Measurements from ENCODE around the gene CD99L2. TPM values are rescaled to one million over a fixed set of nuclear protein-coding genes. Genes with fewer than 3 reads are reported as not detected.

The CD99L2 gene, protein sequence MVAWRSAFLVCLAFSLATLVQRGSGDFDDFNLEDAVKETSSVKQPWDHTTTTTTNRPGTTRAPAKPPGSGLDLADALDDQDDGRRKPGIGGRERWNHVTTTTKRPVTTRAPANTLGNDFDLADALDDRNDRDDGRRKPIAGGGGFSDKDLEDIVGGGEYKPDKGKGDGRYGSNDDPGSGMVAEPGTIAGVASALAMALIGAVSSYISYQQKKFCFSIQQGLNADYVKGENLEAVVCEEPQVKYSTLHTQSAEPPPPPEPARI
- total RNA-seq (10 to 100 TPM; 14.3 to 15.5 TPM), polyA plus RNA-seq (10 to 100 TPM; 13.5 to 17.0 (median 14.6) TPM), total RNA-seq (15.7 to 38.6 (median 20.6) reads per million in 6 experiments)

DNA sequence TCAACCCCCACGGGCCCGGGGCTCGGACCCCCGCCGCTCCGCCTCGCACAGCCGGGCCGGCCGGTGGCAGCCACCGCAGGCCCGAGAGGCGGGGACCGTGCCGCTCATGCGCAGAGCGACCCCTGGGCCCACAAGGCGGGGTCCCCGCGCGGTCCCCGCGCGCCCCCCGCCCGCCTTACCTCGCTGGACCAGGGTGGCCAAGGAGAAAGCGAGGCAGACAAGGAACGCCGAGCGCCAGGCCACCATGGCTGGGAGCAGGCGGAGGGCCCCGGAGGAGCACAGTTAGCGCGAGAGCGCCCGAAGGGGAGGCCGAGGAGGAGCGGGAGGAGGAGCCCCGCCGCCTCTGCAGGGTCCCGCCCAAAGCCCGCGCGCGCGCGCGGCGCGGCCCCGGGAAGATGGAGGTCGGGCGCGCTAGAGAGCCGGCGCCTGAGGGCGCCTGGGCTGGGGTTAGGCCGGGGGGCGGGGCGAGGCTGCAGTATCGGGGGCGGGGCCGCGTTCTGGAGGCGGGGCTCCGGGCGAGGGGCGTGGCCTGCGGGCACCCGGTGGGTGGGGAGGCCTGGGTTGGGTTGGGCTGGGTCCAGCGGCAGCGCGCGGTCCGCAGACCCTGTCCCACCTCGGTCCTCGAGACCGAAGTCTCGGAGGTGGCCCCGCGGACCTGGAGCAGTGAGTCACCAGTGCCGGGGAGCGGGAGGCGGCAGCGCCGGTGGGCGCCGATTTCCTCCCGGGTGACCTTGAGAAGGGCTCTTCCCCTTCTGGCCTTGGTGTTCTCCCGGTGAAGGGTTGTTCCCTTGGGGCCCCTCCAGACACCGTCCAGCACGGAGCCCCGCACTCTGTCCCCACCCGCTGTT, at the start of gene CD99L2:
Gene CD99L2 (minus strand): TSS at position 326 of the 848 bp plus-strand sequence. CDS start 80 bp downstream, at position 246.
- H3K36me3 Mint-ChIP-seq: no peaks in the 10 kb centered on the region
- POLR2A ChIA-PET: no interaction called here

DNA sequence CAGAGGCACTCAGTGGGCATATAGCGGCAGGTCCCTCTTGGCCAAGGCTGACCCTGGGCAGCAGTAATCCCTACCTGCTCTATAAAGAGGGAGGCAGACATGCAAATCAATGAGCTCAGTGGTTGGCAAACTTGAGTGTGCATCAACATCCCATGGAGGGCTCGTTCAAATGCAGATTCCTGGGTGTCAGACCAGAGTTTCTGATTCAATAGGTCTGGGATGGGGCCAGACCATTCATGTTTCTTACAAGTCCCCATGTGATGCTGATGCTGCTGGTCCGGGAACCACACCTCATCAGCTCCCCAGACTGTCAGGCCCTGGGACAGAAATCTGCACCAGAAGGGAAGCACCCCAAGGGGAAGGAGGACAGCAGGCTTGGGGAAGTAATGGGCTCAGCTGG, 45.8 kb upstream of the CD99L2 start:
- Mint-ChIP-seq H3K27me3 (peaks cover 0 to 4% (median 0%) of the 10 kb centered on the region in 5 donors), H3K36me3 (no peaks in the 10 kb centered on the region), H3K9me3 (no peaks in the 10 kb centered on the region), H3K4me3 (no peak overlapping the region), H3K27ac (no peak overlapping the region), H3K4me1 (no peaks in the 10 kb centered on the region)
- POLR2A ChIA-PET: no interaction called here
- no peak for ATAC-seq
- no peak for DNase-seq

More for the DNA sequence above, at the start of gene CD99L2:
- peak within 1 kb of the TSS; percentile 83 to 93 (median 90) for H3K4me3 Mint-ChIP-seq
- H3K27ac Mint-ChIP-seq: peak within 1 kb of the TSS in 8 of 10 donors; percentile 43 to 88 (median 82)
- H3K9me3 Mint-ChIP-seq: no peaks in the 10 kb centered on the region
- H3K4me1 Mint-ChIP-seq: peaks cover 2 to 8% (median 6%) of the 10 kb centered on the region in 4 donors
- no peaks in the 10 kb centered on the region for H3K27me3 Mint-ChIP-seq
- DNase-seq: peak; percentile 77 to 92 (median 87)
- ATAC-seq: peak; percentile 91 to 94

DNA sequence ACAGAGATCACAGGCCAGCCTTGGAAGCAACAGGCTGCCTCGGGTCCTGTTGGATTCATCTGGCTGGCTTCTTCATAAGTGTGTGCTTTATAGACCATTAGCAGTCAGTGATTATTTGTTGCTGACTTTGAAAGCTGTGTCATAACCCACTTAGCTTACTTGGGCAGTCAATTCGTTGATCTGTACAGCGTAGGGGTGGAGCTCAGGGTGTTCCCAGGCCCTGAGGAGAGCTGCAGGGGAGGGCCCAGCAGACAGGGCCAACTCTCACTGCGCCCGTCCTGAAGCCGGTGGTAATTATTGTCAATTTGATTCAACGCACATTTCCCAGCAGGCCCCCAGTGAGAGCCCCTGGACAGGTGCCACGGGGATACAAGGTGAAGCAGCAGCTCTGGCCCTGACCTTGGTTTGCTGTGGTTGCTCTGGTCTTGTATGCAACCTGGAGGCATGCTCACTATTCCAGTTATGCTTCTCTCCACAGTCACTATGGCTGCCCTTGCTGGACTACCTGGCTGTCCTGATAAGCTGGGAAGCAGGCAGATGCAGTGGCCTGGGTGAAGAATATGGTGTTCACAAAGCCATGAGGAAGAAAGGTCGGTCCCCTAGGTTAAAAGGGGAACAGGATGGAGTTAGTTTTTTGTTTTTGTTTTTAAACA, 44.6 kb upstream of the CD99L2 start:
- no peak for DNase-seq
- H3K36me3 Mint-ChIP-seq: no peaks in the 10 kb centered on the region
- H3K9me3 Mint-ChIP-seq: no peaks in the 10 kb centered on the region
- no peaks in the 10 kb centered on the region for H3K4me1 Mint-ChIP-seq
- POLR2A ChIA-PET: no interaction called here
- no peak for ATAC-seq
- no peak overlapping the region for H3K4me3 Mint-ChIP-seq
- peaks cover 0 to 4% (median 0%) of the 10 kb centered on the region in 5 donors for H3K27me3 Mint-ChIP-seq
- peak overlapping the region in 2 of 10 donors; percentile 2 to 5 for H3K27ac Mint-ChIP-seq

DNA sequence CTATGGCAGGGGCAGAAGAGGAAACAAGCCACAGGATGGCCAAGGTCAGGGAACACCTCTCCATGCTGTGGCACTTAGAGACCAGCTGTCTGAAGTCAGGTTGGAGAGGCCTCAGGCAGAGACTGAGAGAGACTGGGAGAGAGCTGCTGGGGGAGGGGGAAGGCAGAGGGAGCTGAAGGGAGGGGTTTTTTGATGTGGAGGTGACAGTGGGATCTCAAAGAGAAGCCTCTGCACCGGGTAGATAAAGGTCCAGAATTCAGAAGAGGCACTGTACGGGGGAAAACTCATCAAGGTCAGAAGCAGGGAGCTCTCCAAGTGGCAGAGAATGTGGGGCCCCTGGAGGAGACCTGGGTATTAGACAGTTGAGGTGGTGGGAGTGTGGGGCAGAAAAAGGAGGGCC, 43.1 kb upstream of the CD99L2 start:
- no peaks in the 10 kb centered on the region for H3K27me3 Mint-ChIP-seq
- H3K4me3 Mint-ChIP-seq: no peak overlapping the region
- ATAC-seq: no peak
- POLR2A ChIA-PET: no interaction called here
- H3K36me3 Mint-ChIP-seq: no peaks in the 10 kb centered on the region
- H3K27ac Mint-ChIP-seq: no peak overlapping the region
- H3K9me3 Mint-ChIP-seq: peaks cover 0 to 5% (median 0%) of the 10 kb centered on the region in 9 donors
- H3K4me1 Mint-ChIP-seq: no peaks in the 10 kb centered on the region
- no peak for DNase-seq

DNA sequence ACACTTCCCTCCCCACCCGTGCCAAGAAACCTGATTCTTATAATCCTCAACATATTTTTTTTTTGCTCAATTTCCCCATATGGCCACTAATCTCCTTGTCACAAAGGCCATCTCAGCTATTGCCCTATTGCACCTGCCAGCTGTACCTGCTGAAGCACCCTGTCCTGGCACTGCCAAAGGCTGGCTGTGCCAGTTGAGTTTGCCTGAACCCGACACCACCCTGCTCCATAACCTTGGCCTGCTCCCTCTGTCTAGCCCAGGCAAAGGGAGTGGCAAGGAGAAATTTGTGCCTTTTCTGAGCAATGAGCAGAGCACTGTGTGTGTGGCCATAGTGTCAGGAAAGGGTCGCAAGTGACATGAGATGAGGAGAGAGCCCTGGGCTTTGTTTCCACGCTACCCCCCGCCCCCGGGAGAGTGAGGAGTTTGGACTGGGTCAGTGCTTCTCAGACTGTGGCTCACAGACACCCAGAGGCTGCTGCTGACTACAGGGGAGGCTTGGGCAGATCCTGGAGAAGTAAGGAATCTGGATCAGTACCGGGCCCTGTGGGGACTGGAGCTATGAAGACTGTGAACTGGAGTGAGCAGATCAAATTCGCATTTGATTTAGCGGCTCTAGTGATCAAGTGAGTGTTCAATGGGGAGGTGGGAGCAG, 42.5 kb upstream of the CD99L2 start:
- H3K9me3 Mint-ChIP-seq: peaks cover 0 to 5% (median 0%) of the 10 kb centered on the region in 9 donors
- DNase-seq (no peak), ATAC-seq (no peak)
- no peaks in the 10 kb centered on the region for H3K36me3 Mint-ChIP-seq
- H3K4me3 Mint-ChIP-seq: no peak overlapping the region
- H3K27me3 Mint-ChIP-seq: no peaks in the 10 kb centered on the region
- POLR2A ChIA-PET: no interaction called here
- no peaks in the 10 kb centered on the region for H3K4me1 Mint-ChIP-seq
- H3K27ac Mint-ChIP-seq: no peak overlapping the region

DNA sequence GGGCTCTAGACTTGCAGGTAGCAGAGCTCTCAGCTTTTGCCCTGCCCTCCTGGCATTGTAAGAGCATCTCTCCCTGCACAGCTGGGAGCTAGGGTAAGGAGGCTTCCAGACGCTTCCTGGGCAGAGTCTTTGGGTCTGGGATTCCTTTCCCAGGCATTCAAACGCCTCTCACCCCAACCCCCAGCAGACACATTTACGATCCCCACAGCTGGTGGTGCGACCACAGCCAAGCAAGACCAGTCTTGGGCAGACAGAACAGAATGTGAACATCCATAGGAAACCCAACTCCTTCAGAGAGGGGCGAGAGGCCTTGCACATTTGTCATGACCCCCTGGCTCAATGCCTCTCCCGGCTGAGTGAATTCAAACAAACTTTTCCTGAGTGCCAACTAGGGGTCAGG, 38.1 kb upstream of the CD99L2 start:
- H3K27me3 Mint-ChIP-seq: peaks cover 0 to 4% (median 0%) of the 10 kb centered on the region in 5 donors
- ATAC-seq (no peak), DNase-seq (no peak)
- no peak overlapping the region for H3K4me3 Mint-ChIP-seq
- no peaks in the 10 kb centered on the region for H3K36me3 Mint-ChIP-seq
- no peak overlapping the region for H3K27ac Mint-ChIP-seq
- H3K4me1 Mint-ChIP-seq: no peaks in the 10 kb centered on the region
- H3K9me3 Mint-ChIP-seq: peaks cover 0 to 5% (median 0%) of the 10 kb centered on the region in 9 donors
- POLR2A ChIA-PET: no interaction called here

DNA sequence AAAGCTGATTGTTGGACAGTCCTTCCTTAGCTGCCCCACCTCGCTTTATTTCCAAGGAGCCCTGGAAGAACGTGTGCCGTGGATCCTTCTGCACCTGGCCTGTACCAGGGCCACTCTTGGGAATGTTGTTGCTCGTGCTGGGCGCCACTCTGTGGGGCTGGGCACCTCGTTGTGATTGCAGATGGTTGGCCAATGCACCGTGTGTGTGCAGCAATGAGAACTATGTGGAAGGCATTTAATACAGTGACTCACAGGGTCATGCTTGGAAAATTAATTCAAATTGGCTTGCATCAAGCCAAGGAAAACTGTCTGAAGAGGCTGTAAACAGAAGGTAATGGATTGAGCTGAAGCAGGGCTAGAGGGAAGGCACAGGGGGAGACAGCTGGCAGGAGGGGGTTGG, 37.0 kb upstream of the CD99L2 start:
- peaks cover 0 to 4% (median 0%) of the 10 kb centered on the region in 5 donors for H3K27me3 Mint-ChIP-seq
- no peak overlapping the region for H3K4me3 Mint-ChIP-seq
- H3K27ac Mint-ChIP-seq: peak overlapping the region in 1 of 10 donors; percentile 71
- POLR2A ChIA-PET: no interaction called here
- DNase-seq: no peak
- no peak for ATAC-seq
- no peaks in the 10 kb centered on the region for H3K36me3 Mint-ChIP-seq
- H3K4me1 Mint-ChIP-seq: no peaks in the 10 kb centered on the region
- H3K9me3 Mint-ChIP-seq: peaks cover 0 to 5% (median 0%) of the 10 kb centered on the region in 9 donors

DNA sequence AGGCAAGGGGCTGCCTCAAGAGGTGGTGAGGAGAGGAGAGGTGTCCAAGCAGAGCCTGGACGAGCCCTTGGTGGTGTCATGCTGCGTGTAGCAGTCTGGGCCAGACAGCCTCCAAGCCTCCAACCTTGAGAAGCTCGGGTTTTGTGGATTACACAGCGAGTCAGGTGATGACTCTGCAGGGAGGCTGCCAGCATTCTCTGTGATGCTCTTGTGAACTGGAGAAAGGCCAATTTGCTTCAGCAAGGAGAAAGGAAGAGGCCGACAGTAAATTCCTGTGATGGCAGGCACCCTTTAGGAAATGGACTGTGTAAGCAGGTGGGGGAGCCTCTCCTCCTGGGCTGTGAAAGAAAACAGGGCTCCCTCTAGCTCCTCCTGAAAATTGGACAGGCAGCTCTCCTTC, 36.0 kb upstream of the CD99L2 start:
- Mint-ChIP-seq H3K4me1 (no peaks in the 10 kb centered on the region), H3K4me3 (no peak overlapping the region), H3K9me3 (peaks cover 0 to 5% (median 0%) of the 10 kb centered on the region in 9 donors), H3K27ac (no peak overlapping the region), H3K36me3 (no peaks in the 10 kb centered on the region), H3K27me3 (peaks cover 0 to 4% (median 0%) of the 10 kb centered on the region in 5 donors)
- ATAC-seq: no peak
- POLR2A ChIA-PET: no interaction called here
- DNase-seq: no peak

DNA sequence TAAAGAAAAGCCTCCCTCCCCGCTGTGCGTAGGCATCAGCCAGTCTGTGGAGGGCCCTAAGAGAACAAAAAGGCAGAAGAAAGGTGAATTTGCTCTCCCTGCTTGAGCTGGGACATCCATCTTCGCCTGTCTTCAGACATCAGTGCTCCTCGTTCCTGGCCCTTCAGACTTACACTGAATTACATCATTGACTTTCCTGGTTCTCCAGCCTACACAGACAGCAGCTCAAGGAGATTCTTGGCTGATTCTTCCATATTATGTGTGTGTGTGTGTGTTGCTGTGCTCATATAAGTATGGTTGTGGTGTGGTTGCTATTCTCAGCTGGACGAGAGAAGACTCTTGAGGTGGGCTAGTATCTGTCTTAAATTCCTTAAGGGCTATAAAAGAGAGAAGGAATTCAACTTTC, 35.5 kb upstream of the CD99L2 start:
- peaks cover 0 to 4% (median 0%) of the 10 kb centered on the region in 5 donors for H3K27me3 Mint-ChIP-seq
- no peak overlapping the region for H3K27ac Mint-ChIP-seq
- no peaks in the 10 kb centered on the region for H3K36me3 Mint-ChIP-seq

DNA sequence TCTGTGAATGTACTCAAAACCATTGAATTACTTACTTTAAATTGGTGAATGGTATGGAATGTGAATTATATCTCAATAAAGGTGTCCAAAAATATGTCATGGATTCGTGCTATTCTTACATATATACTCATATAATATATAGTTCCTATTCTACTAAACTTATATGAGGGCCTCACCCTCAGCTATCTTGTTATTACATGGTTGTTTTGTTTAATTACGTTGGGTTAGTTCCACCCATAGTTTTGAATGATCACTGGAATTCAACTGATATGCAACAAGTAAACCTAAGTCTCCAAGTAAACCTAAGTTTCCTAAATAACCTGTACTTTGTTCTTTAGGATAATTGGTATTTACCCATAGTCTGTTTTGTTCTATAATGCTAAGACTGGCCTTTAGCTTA, 30.6 kb upstream of the CD99L2 start:
- DNase-seq (no peak), ATAC-seq (no peak)
- peaks cover 0 to 1% (median 0%) of the 10 kb centered on the region in 3 donors for H3K36me3 Mint-ChIP-seq
- H3K4me1 Mint-ChIP-seq: no peaks in the 10 kb centered on the region
- no peaks in the 10 kb centered on the region for H3K9me3 Mint-ChIP-seq
- peaks cover 0 to 1% (median 0%) of the 10 kb centered on the region in 5 donors for H3K27me3 Mint-ChIP-seq
- H3K4me3 Mint-ChIP-seq: no peak overlapping the region
- no peak overlapping the region for H3K27ac Mint-ChIP-seq
- POLR2A ChIA-PET: no interaction called here

More for the DNA sequence above, 35.5 kb upstream of the CD99L2 start:
- DNase-seq: no peak
- Mint-ChIP-seq H3K4me3 (no peak overlapping the region), H3K4me1 (no peaks in the 10 kb centered on the region), H3K9me3 (peaks cover 0 to 5% (median 0%) of the 10 kb centered on the region in 9 donors)
- POLR2A ChIA-PET: no interaction called here
- no peak for ATAC-seq

DNA sequence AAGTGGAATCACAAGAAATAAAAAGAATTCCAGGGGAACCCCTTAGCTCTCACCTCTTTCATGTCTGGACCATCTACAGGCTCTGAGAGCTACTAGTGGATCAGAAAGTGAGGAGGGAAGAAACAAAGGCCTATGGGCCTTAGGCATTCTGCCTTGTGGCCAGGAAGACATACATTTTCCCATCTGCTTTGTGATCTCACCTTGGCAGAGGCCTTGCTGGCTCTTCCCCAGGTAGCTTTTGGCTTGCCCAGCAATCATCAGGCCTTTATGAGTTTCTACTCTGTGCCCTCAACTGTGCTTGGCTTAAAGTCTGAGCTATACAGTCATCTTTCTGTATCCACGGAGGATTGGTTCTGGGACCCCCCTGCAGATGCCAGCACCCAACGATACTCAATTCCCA, 28.3 kb upstream of the CD99L2 start:
- no peak for DNase-seq
- H3K27me3 Mint-ChIP-seq: no peaks in the 10 kb centered on the region
- no peak overlapping the region for H3K4me3 Mint-ChIP-seq
- no peak for ATAC-seq
- peaks cover 0 to 3% (median 0%) of the 10 kb centered on the region in 3 donors for H3K36me3 Mint-ChIP-seq
- POLR2A ChIA-PET: no interaction called here
- no peak overlapping the region for H3K27ac Mint-ChIP-seq
- H3K4me1 Mint-ChIP-seq: no peaks in the 10 kb centered on the region
- H3K9me3 Mint-ChIP-seq: no peaks in the 10 kb centered on the region

DNA sequence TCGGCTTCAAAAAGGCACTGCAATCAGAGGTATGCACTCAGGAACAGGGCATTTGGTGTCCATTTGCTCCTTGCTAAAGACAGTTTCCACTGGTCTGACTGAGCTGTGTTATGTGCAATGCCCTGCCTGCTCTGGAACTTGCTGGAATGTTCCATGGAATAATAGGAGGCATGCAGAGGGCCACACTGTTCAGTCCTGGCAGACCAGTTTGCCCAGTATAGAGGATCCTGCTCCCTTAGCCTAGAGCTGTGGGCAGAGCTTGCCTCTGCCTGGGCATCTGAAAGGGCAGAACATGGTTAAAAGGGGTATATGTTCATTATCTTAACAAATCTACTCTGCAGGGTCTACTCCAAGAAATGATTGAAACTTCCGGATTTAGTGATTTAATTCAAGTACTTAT, 27.8 kb upstream of the CD99L2 start:
- no peak overlapping the region for H3K27ac Mint-ChIP-seq
- no peak for ATAC-seq
- no peaks in the 10 kb centered on the region for H3K9me3 Mint-ChIP-seq
- no peaks in the 10 kb centered on the region for H3K4me1 Mint-ChIP-seq
- H3K36me3 Mint-ChIP-seq: peaks cover 0 to 3% (median 0%) of the 10 kb centered on the region in 3 donors
- H3K4me3 Mint-ChIP-seq: no peak overlapping the region
- POLR2A ChIA-PET: no interaction called here
- DNase-seq: no peak
- no peaks in the 10 kb centered on the region for H3K27me3 Mint-ChIP-seq

Measured in naive thymus-derived CD8-positive, alpha-beta T cell (primary cell).